HepG2 (cell line): ENCODE measurements around the gene ACSL6. TPM values are rescaled to one million over a fixed set of nuclear protein-coding genes. Genes with fewer than 3 reads are reported as not detected.
A peak's percentile ranks its signal among the peaks of the same experiment; 100 is the strongest.

ENCODE experiments used
- CBFB ChIP-seq: sonication (generic); formaldehyde crosslinking; IDR thresholded peaks from 2 replicates; pipeline ENCODE4 v1.4.0; 2020; ENCODE audit warnings: missing genetic modification reagents
- CEBPG ChIP-seq: IDR thresholded peaks from 2 replicates; pipeline ENCODE4 v1.6.1; 2016
- FOXJ3 ChIP-seq: sonication (generic); formaldehyde crosslinking; IDR thresholded peaks from 2 replicates; pipeline ENCODE4 v1.4.0; 2020; ENCODE audit warnings: missing genetic modification reagents, mild to moderate bottlenecking, borderline replicate concordance
- HDAC1 ChIP-seq: sonication (generic); formaldehyde crosslinking; IDR thresholded peaks from 2 replicates; pipeline ENCODE4 v1.5.1; 2020; ENCODE audit warnings: mild to moderate bottlenecking, missing genetic modification reagents
- NR2F2 ChIP-seq: IDR thresholded peaks from 2 replicates; pipeline ENCODE4 v1.6.1; 2012; ENCODE audit warnings: low read depth, inconsistent platforms, borderline replicate concordance
- SMC3 ChIP-seq: IDR thresholded peaks from 2 replicates; pipeline ENCODE4 v1.6.1; 2011; ENCODE audit warnings: low read length, improper control_type of control experiment
- SP5 ChIP-seq: IDR thresholded peaks from 2 replicates; pipeline ENCODE4 v1.6.1; 2016; ENCODE audit warnings: low read depth, borderline replicate concordance
- STAG1 ChIP-seq: sonication (generic); formaldehyde crosslinking; IDR thresholded peaks from 2 replicates; pipeline ENCODE4 v1.4.0; 2020; ENCODE audit warnings: missing genetic modification reagents
- ZFP36L1 ChIP-seq: sonication (generic); formaldehyde crosslinking; IDR thresholded peaks from 2 replicates; pipeline ENCODE4 v1.8.0; 2022; ENCODE audit warnings: mild to moderate bottlenecking, missing genetic modification reagents, moderate library complexity
- ZMYM2 ChIP-seq: sonication (generic); formaldehyde crosslinking; IDR thresholded peaks from 2 replicates; pipeline ENCODE4 v1.8.0; 2022; ENCODE audit warnings: mild to moderate bottlenecking, missing genetic modification reagents
- ZNF12 ChIP-seq: sonication (generic); formaldehyde crosslinking; IDR thresholded peaks from 2 replicates; pipeline ENCODE4 v1.5.0; 2020; ENCODE audit warnings: missing genetic modification reagents
- ZNF615 ChIP-seq: sonication (generic); formaldehyde crosslinking; IDR thresholded peaks from 2 replicates; pipeline ENCODE4 v1.5.0; 2020; ENCODE audit warnings: mild to moderate bottlenecking, missing genetic modification reagents, borderline replicate concordance
- polyA plus RNA-seq, 8 experiments: library from polyadenylated mRNA; depleted of rRNA in 3 of 8; stranded (reverse) in 7 of 8; unstranded in 1 of 8; fragments of >200 nt; fragmentation: Illumina TruSeq in 4 of 8; extraction: Trizol in 4 of 8; gene quantifications; 2 replicates each; pipeline versions ENCODE4 v1.2.1 to v1.2.3, GENCODE V29; 2011 to 2016; ENCODE audit warnings: low read depth in 4 of 8, missing spikeins in 1 of 8, mixed read lengths in 1 of 8; ENCODE audit not compliant: insufficient read depth in 1 of 8
- total RNA-seq, 5 experiments: library from RNA; depleted of rRNA; stranded (reverse); fragments of >200 nt; fragmentation: Illumina TruSeq; extraction: Trizol; gene quantifications; 2 replicates each; pipeline ENCODE4 v1.2.3, GENCODE V29; 2016; ENCODE audit warnings: low read depth in 1 of 5
- TF ChIP-seq, protein P1 (sequence below): sonication (generic); formaldehyde crosslinking; IDR thresholded peaks from 2 replicates; pipeline ENCODE4 v1.5.0; 2020; ENCODE audit warnings: missing genetic modification reagents
- TF ChIP-seq, protein P2 (sequence below): fragments of 450-650 bp; IDR thresholded peaks from 2 replicates; pipeline ENCODE4 v1.6.1; 2016
- TF ChIP-seq, protein P3 (sequence below): sonication (generic); formaldehyde crosslinking; IDR thresholded peaks from 2 replicates; pipeline ENCODE4 v1.4.0; 2020; ENCODE audit warnings: low read depth, missing genetic modification reagents
- TF ChIP-seq, protein P4 (sequence below): sonication (generic); formaldehyde crosslinking; IDR thresholded peaks from 2 replicates; pipeline ENCODE4 v1.5.0; 2020; ENCODE audit warnings: mild to moderate bottlenecking, missing genetic modification reagents, borderline replicate concordance
- TF ChIP-seq, protein P5 (sequence below): IDR thresholded peaks from 2 replicates; pipeline ENCODE4 v1.6.1; 2012; ENCODE audit warnings: inconsistent platforms
- TF ChIP-seq, protein P6 (sequence below): sonication (generic); formaldehyde crosslinking; IDR thresholded peaks from 2 replicates; pipeline ENCODE4 v1.5.1; 2020; ENCODE audit warnings: mild to moderate bottlenecking, missing genetic modification reagents, moderate library complexity

The ACSL6 gene
- total and polyA plus RNA-seq, 2 of the 13 experiments (the other 11 are each of a cell fraction or from before 2014, with no cell fraction given): 3.7 to 3.8 TPM

DNA sequence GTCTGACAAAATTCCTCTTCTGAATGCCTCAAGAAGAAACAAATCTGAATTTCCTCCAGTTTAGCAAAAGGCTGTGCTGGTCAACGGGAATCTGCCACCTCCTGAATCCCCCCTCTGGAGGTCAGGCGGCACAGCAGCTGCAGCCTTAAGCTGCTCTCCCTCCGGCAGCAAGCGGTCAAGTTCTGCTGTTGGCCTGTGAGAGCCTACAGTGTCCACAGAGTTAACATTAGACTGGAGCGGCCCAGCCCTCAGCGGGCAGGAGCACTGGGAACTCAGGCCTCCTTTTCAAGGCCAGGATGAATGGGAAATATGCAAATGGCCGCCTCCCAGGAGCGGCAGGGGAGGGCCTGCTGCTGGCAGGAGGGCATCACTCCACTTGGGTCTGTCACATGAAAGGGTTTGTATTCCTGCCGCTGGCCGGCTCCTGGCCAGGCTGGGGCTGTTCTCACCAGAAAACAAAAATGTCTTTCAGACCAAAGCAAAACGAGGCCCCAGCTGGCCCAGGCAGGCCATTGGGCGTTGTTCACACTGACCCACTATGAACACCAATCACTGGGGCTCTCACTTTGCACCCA is 8.2 kb downstream of the ACSL6 start (continued):
- TF ChIP-seq STAG1 (peak; percentile 57), ZNF12 (CRISPR knock-in tag) (peak; percentile 54; the same call in 1 of the 2 replicates), ZNF615 (CRISPR knock-in tag) (no peak), CEBPG (CRISPR knock-in tag) (peak; percentile 35; the same call in 1 of the 2 replicates), ZFP36L1 (CRISPR knock-in tag) (peak; percentile 34; the same call in 1 of the 2 replicates), FOXJ3 (CRISPR knock-in tag) (peak; percentile 49; the same call in 1 of the 2 replicates), CBFB (CRISPR knock-in tag) (peak; percentile 62; the same call in 1 of the 2 replicates), SP5 (CRISPR knock-in tag) (peak; percentile 67), HDAC1 (CRISPR knock-in tag) (peak; percentile 77), SMC3 (peak; percentile 24; the same call in 1 of the 2 replicates), ZMYM2 (CRISPR knock-in tag) (no peak), NR2F2 (no peak)
- TF ChIP-seq, protein P1, sequence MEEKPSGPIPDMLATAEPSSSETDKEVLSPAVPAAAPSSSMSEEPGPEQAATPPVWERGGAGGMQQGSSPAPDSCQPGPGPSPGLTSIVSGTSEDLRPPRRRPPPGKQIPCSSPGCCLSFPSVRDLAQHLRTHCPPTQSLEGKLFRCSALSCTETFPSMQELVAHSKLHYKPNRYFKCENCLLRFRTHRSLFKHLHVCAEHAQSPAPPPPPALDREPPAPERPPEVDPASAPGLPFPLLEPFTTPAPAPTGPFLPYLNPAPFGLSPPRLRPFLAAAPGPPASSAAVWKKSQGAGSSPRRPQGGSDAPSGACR (CRISPR knock-in tag): 0 out of 2 replicates have a peak, but pooled peaks have one; percentile 60
- TF ChIP-seq, protein P2, sequence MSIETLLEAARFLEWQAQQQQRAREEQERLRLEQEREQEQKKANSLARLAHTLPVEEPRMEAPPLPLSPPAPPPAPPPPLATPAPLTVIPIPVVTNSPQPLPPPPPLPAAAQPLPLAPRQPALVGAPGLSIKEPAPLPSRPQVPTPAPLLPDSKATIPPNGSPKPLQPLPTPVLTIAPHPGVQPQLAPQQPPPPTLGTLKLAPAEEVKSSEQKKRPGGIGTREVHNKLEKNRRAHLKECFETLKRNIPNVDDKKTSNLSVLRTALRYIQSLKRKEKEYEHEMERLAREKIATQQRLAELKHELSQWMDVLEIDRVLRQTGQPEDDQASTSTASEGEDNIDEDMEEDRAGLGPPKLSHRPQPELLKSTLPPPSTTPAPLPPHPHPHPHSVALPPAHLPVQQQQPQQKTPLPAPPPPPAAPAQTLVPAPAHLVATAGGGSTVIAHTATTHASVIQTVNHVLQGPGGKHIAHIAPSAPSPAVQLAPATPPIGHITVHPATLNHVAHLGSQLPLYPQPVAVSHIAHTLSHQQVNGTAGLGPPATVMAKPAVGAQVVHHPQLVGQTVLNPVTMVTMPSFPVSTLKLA: no peak
- TF ChIP-seq, protein P3, sequence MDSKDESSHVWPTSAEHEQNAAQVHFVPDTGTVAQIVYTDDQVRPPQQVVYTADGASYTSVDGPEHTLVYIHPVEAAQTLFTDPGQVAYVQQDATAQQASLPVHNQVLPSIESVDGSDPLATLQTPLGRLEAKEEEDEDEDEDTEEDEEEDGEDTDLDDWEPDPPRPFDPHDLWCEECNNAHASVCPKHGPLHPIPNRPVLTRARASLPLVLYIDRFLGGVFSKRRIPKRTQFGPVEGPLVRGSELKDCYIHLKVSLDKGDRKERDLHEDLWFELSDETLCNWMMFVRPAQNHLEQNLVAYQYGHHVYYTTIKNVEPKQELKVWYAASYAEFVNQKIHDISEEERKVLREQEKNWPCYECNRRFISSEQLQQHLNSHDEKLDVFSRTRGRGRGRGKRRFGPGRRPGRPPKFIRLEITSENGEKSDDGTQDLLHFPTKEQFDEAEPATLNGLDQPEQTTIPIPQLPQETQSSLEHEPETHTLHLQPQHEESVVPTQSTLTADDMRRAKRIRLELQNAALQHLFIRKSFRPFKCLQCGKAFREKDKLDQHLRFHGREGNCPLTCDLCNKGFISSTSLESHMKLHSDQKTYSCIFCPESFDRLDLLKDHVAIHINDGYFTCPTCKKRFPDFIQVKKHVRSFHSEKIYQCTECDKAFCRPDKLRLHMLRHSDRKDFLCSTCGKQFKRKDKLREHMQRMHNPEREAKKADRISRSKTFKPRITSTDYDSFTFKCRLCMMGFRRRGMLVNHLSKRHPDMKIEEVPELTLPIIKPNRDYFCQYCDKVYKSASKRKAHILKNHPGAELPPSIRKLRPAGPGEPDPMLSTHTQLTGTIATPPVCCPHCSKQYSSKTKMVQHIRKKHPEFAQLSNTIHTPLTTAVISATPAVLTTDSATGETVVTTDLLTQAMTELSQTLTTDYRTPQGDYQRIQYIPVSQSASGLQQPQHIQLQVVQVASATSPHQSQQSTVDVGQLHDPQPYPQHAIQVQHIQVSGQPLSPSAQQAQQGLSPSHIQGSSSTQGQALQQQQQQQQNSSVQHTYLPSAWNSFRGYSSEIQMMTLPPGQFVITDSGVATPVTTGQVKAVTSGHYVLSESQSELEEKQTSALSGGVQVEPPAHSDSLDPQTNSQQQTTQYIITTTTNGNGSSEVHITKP: peak; percentile 47; the same call in 1 of the 2 replicates
- TF ChIP-seq, protein P4, sequence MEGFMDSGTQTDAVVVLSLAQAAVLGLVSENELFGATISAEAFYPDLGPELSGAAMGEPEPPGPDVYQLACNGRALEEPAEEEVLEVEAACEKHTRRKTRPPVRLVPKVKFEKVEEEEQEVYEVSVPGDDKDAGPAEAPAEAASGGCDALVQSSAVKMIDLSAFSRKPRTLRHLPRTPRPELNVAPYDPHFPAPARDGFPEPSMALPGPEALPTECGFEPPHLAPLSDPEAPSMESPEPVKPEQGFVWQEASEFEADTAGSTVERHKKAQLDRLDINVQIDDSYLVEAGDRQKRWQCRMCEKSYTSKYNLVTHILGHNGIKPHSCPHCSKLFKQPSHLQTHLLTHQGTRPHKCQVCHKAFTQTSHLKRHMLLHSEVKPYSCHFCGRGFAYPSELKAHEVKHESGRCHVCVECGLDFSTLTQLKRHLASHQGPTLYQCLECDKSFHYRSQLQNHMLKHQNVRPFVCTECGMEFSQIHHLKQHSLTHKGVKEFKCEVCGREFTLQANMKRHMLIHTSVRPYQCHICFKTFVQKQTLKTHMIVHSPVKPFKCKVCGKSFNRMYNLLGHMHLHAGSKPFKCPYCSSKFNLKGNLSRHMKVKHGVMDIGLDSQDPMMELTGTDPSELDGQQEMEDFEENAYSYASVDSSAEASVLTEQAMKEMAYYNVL (CRISPR knock-in tag): 0 out of 2 replicates have a peak, but pooled peaks have one; percentile 47
- TF ChIP-seq, protein P5, sequence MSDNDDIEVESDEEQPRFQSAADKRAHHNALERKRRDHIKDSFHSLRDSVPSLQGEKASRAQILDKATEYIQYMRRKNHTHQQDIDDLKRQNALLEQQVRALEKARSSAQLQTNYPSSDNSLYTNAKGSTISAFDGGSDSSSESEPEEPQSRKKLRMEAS: no peak
- TF ChIP-seq, protein P6, sequence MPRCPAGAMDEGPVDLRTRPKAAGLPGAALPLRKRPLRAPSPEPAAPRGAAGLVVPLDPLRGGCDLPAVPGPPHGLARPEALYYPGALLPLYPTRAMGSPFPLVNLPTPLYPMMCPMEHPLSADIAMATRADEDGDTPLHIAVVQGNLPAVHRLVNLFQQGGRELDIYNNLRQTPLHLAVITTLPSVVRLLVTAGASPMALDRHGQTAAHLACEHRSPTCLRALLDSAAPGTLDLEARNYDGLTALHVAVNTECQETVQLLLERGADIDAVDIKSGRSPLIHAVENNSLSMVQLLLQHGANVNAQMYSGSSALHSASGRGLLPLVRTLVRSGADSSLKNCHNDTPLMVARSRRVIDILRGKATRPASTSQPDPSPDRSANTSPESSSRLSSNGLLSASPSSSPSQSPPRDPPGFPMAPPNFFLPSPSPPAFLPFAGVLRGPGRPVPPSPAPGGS (CRISPR knock-in tag): no peak
